NCI-H69 (cell line): ENCODE measurements around the gene DAPK1.

ENCODE experiments used
- DNase-seq: peaks from one replicate; lab custom pipeline; 2025; lab: John Stamatoyannopoulos, UW

Gene DAPK1

DNA sequence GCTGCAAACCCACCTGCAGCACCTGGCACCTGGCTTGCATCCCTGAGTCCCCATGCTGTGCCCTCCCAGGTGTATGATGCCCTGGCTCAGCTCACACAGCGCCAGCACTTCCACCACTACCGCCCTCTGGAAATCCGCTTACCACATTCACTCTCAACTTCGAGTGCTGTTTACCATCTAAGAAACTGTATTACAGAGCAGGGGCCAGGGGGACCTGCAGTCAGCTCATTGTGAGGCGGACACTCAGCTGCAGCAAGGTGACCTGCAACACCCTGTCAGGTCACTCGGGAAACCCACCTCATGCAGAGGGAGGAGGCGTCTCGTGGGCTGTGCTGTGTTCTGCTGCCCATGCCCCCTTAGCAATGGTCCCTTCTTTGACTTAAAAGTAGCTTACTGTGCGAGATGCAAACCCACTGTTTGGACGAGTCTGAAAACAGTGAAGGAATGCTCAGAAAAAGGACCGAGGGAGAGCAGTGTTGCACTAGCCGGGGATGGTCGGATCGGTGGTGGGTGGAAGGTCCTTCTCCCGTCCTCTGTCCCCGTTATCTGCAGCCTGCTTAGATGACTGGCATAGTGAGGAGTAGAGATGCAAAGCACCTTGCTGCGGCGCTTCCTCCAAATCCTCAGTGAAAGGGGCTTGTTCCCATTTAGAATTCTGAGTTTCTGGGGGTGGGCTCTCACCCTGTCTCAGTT is 173.1 kb downstream of the DAPK1 start:
- no peak for DNase-seq

DNA sequence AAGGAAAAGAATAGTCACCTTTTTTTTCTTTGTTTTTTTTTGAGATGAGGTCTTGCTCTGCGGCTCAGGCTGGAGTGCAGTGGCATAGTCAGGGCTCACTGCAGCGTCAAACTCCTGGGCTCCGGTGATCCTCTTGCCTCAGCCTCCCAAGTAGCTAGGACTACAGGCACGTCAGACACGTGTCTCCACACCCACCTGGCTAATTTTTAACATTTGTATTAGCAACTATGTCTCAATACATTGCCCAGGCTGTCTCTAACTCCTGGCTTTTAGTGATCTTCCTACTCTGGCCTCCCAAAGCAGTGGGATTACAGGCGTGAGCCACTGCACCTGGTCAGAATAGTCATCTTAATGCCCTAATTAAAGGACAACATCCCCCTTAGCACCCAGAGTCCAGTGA is 173.8 kb downstream of the DAPK1 start:
- DNase-seq, result no peak

DNA sequence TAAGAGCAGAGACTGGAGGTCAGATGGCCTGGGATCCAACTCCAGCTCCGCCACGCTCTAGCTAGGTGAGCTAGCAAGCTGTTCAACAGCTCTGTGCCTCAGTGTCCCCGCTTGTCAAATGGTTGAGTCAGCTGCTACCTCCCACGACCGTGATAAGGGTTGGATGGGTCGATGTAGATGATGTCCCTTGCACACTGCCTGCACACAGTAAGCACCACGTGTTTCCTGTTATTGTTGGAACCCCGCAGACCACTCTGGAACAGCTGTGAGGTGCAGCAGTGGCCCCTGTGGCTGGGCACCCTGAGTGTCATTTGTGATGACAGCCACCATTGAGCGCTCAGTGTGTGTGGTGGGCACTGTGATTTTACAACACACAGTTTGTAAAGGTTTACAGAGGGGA is 174.3 kb downstream of the DAPK1 start:
- DNase-seq, result no peak

DNA sequence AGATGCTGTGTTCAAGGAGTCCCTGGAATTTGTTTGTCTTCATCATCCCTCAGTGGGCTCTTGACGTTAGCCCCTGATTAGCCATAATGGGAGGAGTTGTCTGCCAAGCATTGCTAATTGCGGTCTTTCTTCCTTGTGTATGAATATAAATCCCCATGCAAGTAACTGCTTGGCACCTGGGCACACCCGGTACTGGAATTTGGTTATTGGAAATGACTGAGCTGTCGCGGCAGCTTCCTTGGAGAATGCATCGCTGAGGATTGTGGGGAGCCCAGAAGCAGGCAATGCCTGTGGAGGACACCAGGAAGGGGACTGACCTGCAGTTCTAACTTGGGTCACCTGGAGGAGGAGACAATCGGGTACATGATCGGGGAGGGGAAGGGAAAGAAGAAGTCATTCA is 174.9 kb downstream of the DAPK1 start:
- DNase-seq, result no peak

GRCh38 chr9:87673446-87674120 is 175.9 kb downstream of the DAPK1 start:
- DNase-seq, result no peak

GRCh38 chr9:87674565-87675299 is 177.1 kb downstream of the DAPK1 start:
- DNase-seq, result no peak

- DNase-seq, result peak; percentile 11
These were observed 178.3 kb downstream of the DAPK1 start for GRCh38 chr9:87675906-87676515.

DNA sequence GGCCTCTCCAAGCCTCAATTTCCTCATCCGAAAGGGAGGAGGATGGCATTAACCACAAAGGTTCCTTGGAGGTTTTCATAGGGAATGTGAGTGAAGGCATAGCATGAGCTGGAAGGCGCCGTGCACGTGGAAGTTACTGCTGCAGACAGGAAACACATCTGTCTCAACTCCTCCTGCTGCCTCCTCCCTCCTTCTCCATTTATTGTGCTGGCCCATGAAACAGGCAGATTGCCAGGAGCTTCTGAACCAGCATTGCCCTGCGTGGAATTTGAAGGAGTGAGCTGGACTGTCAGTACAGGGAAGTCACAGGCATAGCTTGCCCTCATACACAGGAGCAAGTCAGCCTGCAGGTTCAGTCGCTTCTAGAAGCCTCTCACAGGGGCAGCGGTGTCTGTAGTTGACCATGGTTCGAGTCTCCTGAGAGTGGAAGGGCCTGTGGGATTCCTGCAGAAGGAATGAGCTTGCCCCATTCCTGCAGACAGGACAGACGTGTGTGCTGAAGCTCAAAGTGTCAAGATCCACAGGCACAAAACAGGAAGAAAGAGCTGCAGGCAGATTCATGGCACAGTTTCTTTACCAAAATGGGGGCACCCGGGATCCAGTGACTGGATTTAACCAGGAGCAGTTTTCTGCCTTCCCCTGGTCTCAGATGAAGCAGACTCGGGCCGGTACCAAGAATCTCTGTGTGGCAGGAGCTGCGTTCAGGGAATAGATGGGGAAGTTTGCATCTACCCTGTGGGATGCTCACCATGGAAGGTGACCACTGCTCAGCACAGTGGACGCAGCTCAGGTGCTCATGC is 179.5 kb downstream of the DAPK1 start:
- DNase-seq, result no peak

DNA sequence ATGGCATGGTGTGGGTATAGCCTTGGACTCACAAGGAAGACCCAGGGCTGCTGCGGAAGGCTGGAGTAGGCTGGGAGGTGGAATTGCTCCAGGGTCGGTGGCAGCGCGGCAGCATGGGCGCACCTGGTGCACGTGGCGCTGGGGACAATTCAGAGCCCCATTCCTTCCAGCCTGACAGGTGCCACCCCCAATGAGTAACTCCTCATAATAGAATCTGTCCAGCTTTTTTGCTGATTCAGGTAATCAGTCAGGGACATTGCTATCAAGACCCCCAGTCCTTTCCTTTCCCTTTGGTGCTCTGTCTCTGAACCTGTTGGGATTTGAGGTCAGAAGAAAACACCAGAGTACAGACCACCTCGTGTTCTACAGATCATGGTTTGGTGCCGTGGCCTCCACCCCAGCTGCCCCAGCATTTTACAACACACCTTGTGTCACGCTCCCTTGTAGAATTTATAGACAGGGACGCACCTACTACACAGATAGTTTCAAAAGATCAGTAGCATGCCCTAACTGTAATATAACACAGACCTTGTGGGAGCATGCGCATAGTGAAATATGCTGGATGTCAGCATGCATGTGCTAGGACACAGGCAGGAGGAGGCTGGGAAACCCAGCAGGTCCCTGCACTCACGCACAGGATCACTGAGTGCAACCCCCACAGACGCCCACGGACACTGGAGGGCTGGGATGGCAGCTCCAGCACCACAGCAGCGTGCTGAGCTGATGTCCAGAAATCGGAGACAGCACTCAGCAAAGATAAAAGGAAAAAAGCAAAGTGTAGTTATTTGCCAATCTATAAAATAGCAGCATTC is 180.3 kb downstream of the DAPK1 start:
- no peak for DNase-seq

- peak; percentile 60 for DNase-seq
These were observed 181.1 kb downstream of the DAPK1 start for GRCh38 chr9:87678650-87679355.

GRCh38 chr9:87681271-87682061 is 183.8 kb downstream of the DAPK1 start:
- DNase-seq, result no peak

- DNase-seq, result no peak
These were observed 184.4 kb downstream of the DAPK1 start for GRCh38 chr9:87682085-87682484.

GRCh38 chr9:87682618-87683017 is 185.0 kb downstream of the DAPK1 start:
- peak; percentile 47 for DNase-seq

DNA sequence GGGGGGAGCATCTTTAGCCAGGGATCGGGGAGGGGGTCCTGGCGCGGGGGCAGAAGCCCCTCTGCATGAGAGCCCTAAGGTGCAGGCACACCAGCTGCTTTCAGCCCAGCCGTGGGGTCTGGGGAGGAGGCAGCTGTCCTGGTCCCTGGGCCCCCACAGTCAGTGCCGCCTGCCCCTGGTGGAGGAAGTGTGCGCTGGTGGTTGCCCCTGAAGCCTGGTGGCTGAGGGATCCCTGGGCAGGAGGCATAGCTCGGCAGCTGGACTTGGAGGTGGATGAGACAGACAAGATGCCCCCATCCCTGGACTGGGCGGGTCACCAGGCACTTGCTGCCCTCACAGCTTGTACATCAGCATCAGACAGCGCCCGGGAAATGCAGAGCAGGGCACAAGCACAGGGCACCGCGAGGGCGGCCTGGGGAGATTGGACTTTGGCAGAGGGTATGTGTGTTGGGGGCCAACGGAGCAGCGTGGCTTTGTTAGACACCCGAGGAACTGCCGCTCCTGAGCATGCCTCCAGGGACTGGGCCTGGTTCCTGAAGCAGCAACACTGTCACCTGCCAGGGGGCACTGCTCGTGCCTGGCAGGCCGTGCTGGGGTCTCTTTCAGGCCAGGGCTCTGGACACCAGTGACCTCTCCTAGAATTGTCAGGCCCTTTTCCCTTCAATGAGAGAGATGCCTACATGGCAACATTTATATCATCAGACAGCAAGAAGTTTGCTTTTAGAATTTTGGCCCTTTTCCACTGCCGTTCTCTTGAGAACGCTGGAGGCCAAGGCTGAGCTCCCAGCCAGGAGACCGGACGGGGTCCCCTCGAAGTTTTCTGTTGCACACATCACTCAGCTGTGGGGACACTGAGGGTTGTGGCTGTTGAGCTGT is 186.3 kb downstream of the DAPK1 start:
- no peak for DNase-seq

DNA sequence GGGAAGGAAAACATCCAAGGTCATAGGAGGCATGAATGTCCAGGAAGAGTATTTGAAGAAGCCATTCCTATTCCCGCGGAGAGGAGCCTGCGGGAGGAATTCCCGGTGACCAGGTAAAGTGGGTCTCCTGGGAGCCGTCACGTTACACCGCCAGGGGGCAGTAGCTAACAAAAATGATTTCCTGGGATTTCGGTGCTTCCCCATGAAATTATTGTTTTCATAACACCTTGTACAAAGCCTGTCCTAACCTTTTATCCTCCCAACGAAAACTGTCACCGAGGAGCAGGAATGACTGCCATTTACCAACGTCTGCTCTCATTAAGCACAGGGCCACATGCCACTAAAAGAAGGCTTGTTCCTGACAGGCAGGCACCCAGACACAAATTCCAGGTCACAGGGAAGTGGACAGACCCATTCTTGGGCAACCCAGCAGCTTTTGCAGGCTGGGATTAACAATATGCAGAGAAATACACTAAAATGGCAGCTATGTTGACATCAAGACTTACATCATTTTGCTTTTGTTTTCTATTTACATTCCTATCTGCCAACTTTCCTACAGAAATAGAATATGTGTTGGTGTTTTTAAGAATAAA is 187.1 kb downstream of the DAPK1 start:
- DNase-seq, result peak; percentile 7

- DNase-seq, result no peak
These were observed 187.8 kb downstream of the DAPK1 start for GRCh38 chr9:87685441-87685840.

GRCh38 chr9:87685871-87686519 is 188.3 kb downstream of the DAPK1 start:
- DNase-seq, result no peak
